Esophagus squamous epithelium (tissue), 4 donors: ENCODE data around the gene MYH15.

ENCODE experiments used
- POLR2A ChIP-seq, 4 donors: fragments of 450-650 bp; IDR thresholded peaks; one replicate each; pipeline ENCODE4 v1.6.1; 2017; ENCODE audit warnings: antibody characterized with exemption in 4 of 4, mild to moderate bottlenecking in 4 of 4, moderate library complexity in 3 of 4
- TF ChIP-seq, protein P1 (sequence below), 6 experiments: fragments of 450-650 bp in 4 of 6; fragments of 200-600 bp in 2 of 6; sonication (generic) in 2 of 6; IDR thresholded peaks; one replicate each; pipeline ENCODE4 v1.5.1; 2016 to 2019; ENCODE audit warnings: antibody characterized with exemption in 6 of 6, mild to moderate bottlenecking in 4 of 6, moderate library complexity in 4 of 6

DNA sequence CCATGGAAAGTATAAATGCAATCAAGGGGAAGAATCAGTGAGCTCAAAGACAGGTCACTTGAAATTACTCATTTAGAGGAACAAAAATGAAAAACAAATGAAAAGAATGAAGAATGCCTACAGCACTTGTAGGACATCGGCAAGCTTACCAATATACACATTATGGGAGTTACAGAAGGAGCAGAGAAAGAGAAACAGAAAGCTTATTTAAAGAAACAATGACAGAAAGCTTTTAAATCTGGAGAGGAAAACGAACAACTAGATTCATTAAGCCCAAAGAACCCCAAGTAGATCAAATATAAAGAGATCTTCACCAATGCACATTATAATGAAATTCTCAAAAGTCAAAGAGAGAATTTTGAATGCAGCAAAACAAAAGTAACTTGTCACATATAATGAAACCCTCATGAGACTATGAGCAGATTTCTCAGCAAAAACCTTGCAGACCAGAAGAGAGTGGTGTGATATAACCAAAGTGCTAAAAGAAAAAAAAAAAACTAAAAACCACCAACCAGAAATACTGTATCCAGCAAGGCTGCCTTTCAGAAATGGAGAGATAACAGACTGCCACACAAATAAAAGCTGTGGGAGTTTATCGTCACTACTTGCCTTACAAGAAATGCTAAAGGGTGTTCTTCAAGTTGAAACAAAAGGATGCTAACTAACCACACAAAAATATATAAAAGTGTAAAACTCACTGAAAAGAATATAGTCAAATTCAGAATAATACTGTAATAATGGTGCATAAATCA, 63.1 kb downstream of the MYH15 start:
- TF ChIP-seq, protein P1, sequence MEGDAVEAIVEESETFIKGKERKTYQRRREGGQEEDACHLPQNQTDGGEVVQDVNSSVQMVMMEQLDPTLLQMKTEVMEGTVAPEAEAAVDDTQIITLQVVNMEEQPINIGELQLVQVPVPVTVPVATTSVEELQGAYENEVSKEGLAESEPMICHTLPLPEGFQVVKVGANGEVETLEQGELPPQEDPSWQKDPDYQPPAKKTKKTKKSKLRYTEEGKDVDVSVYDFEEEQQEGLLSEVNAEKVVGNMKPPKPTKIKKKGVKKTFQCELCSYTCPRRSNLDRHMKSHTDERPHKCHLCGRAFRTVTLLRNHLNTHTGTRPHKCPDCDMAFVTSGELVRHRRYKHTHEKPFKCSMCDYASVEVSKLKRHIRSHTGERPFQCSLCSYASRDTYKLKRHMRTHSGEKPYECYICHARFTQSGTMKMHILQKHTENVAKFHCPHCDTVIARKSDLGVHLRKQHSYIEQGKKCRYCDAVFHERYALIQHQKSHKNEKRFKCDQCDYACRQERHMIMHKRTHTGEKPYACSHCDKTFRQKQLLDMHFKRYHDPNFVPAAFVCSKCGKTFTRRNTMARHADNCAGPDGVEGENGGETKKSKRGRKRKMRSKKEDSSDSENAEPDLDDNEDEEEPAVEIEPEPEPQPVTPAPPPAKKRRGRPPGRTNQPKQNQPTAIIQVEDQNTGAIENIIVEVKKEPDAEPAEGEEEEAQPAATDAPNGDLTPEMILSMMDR (IDR thresholded peaks at IDR 0.05): no peak
- TF ChIP-seq POLR2A (IDR thresholded peaks at IDR 0.05): no peak
